Adrenal gland (tissue), 5 donors: ENCODE measurements around the gene FRMD3.

Source experiments
- POLR2A ChIP-seq, 2 donors: fragments of 450-650 bp; IDR thresholded peaks; one replicate each; pipeline ENCODE4 v1.6.1; 2017; ENCODE audit warnings: antibody characterized with exemption in 2 of 2, mild to moderate bottlenecking in 2 of 2, moderate library complexity in 1 of 2
- TF ChIP-seq, protein P1 (sequence below), 6 experiments: fragments of 450-650 bp in 4 of 6; fragments of 200-600 bp in 2 of 6; sonication (generic) in 1 of 6; IDR thresholded peaks; 1 replicate in 5 of 6; 2 replicates in 1 of 6; pipeline versions ENCODE4 v1.5.1 to v1.8.0; 2016 to 2021; ENCODE audit warnings: antibody characterized with exemption in 6 of 6, mild to moderate bottlenecking in 2 of 6, moderate library complexity in 1 of 6
- donor health status: DM: no; HTN: no; CAD: no.

DNA sequence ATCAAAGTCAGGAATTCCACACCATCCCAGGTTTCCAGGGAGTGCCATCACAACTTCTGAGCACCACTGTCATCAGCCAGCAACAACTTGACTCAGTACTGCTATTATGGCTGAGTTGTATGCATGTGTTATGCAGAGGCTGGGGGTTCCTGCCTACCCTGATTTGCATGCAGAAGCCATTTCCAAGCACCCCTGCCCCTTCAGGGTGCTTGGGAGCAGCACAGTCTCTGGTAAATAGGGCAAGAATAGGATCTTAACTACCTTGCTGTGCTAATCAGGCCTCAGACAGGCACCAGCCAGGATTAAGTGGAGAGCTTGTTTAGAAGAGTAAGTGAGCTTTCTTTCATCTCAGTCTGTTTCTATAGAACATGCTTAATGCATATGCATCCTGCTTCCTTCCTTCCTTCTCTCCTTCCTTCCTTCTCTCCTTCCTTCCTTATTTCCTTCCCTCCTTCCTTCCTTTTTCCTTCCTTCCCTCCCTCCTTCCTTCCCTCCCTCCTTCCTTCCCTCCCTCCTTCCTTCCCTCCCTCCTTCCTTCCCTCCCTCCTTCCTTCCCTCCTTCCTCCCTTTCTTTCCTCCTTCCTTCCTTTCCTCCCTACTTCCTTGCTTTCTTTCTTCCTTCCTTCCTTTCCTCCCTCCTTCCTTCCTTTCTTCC, 175.7 kb downstream of the FRMD3 start:
- TF ChIP-seq POLR2A (IDR thresholded peaks at IDR 0.05), result no peak
- TF ChIP-seq, protein P1, sequence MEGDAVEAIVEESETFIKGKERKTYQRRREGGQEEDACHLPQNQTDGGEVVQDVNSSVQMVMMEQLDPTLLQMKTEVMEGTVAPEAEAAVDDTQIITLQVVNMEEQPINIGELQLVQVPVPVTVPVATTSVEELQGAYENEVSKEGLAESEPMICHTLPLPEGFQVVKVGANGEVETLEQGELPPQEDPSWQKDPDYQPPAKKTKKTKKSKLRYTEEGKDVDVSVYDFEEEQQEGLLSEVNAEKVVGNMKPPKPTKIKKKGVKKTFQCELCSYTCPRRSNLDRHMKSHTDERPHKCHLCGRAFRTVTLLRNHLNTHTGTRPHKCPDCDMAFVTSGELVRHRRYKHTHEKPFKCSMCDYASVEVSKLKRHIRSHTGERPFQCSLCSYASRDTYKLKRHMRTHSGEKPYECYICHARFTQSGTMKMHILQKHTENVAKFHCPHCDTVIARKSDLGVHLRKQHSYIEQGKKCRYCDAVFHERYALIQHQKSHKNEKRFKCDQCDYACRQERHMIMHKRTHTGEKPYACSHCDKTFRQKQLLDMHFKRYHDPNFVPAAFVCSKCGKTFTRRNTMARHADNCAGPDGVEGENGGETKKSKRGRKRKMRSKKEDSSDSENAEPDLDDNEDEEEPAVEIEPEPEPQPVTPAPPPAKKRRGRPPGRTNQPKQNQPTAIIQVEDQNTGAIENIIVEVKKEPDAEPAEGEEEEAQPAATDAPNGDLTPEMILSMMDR (IDR thresholded peaks at IDR 0.05), result no peak
